HepG2 (cell line): ENCODE measurements around the gene KIF13A. TPM values are rescaled to one million over a fixed set of nuclear protein-coding genes. Genes with fewer than 3 reads are reported as not detected.
"Not testable (repeated sequence)": the region's sequence is repeated elsewhere in the genome, so short reads cannot be mapped to it uniquely, and the experiment has no call there.

Source experiments
- ATAC-seq: fragments of 200-7000 bp; cut with Tn5 transposase; 3 replicates; pipeline ENCODE4 v1.9.1; 2020; ENCODE audit warnings: mild to moderate bottlenecking, moderate library complexity
- BruUV-seq: library from RNA; stranded (reverse); fragments of 400-500 nt; replicated peaks from 2 replicates; lab custom pipeline; 2021; lab: Mats Ljungman, UMichigan
- CTCF ChIA-PET: fragments of 300-600 bp; formaldehyde crosslinking; extraction: SDS; loops from one replicate; lab custom pipeline; 2021; ENCODE audit warnings: low total read pairs, inconsistent platforms, low intra/inter-chr PET ratio; lab: Yijun Ruan, JAX
- POLR2A ChIA-PET: fragments of 350-600 bp; sonication (Branson Sonifier 250); formaldehyde crosslinking; loops from one replicate; lab custom pipeline; 2020; ENCODE audit warnings: antibody characterized with exemption, inconsistent platforms; lab: Yijun Ruan, JAX
- DNase-seq: peaks from one replicate; pipeline ENCODE4 v3.0.0-alpha.2; 2015; ENCODE audit warnings: low spot score
- FAIRE-seq: peaks from 3 replicates; lab custom pipeline; 2011; peaks lifted over from hg19 to GRCh38; lab: Jason Lieb, UNC
- H2AFZ ChIP-seq: one replicate; pipeline ENCODE4 v1.6.1; 2011; ENCODE audit warnings: low read length, inconsistent platforms
- H3K27ac ChIP-seq: fragments of 300-600 bp; 3 replicates; pipeline ENCODE4 v1.8.0; 2011; ENCODE audit warnings: mixed run types, mild to moderate bottlenecking, mixed read lengths, low read length, inconsistent platforms; ENCODE audit not compliant: insufficient read depth; ENCODE audit errors: extremely low read length
- H3K27me3 ChIP-seq, 2 experiments: fragments of 200-600 bp in 1 of 2; 2 replicates in 1 of 2; 3 replicates in 1 of 2; pipeline versions ENCODE4 v1.6.0 to v1.8.0; 2011; ENCODE audit warnings: low read length in 2 of 2, mild to moderate bottlenecking in 2 of 2, moderate library complexity in 2 of 2, inconsistent platforms in 1 of 2; ENCODE audit not compliant: insufficient read depth in 2 of 2, control insufficient read depth in 1 of 2
- H3K36me3 ChIP-seq, 2 experiments: fragments of 200-600 bp in 1 of 2; replicated peaks in 1 of 2; 2 replicates in 1 of 2; 3 replicates in 1 of 2; pipeline versions ENCODE4 v1.5.1 to v1.8.0; 2011; ENCODE audit warnings: low read length in 2 of 2, inconsistent platforms in 1 of 2; ENCODE audit not compliant: insufficient read depth in 2 of 2, control insufficient read depth in 1 of 2
- H3K4me1 ChIP-seq: 2 replicates; pipeline ENCODE4 v1.5.1; 2012; ENCODE audit warnings: low read length, inconsistent platforms; ENCODE audit not compliant: insufficient read depth
- H3K4me2 ChIP-seq: 2 replicates; pipeline ENCODE4 v1.6.0; 2011; ENCODE audit warnings: low read depth, low read length, inconsistent platforms
- H3K4me3 ChIP-seq, 3 experiments: fragments of 200-600 bp in 1 of 3; sonication (generic), shearing (Covaris generic) in 1 of 3; replicated peaks in 1 of 3; 2 replicates each; pipeline ENCODE4 v1.5.1; 2011 to 2016; ENCODE audit warnings: low read length in 3 of 3, inconsistent platforms in 2 of 3, low read depth in 2 of 3, mild to moderate bottlenecking in 2 of 3, control low read depth in 1 of 3, mixed read lengths in 1 of 3; ENCODE audit not compliant: insufficient read depth in 1 of 3
- H3K79me2 ChIP-seq: one replicate; pipeline ENCODE4 v1.6.1; 2011; ENCODE audit warnings: low read length, inconsistent platforms; ENCODE audit not compliant: insufficient read depth
- H3K9ac ChIP-seq: 2 replicates; pipeline ENCODE4 v1.6.0; 2011; ENCODE audit warnings: mild to moderate bottlenecking, low read depth, low read length, inconsistent platforms; ENCODE audit not compliant: insufficient read depth
- H3K9me3 ChIP-seq: 2 replicates; pipeline ENCODE4 v1.5.1; 2012; ENCODE audit warnings: mild to moderate bottlenecking, low read length
- H4K20me1 ChIP-seq: 2 replicates; pipeline ENCODE4 v1.6.0; 2011; ENCODE audit warnings: inconsistent platforms, mild to moderate bottlenecking, low read length, moderate library complexity; ENCODE audit not compliant: insufficient read depth
- CREB1 ChIP-seq, 2 experiments: fragments of 450-650 bp in 1 of 2; IDR thresholded peaks; 2 replicates each; pipeline ENCODE4 v1.6.1; 2016 to 2017; ENCODE audit warnings: control low read depth in 1 of 2, mild to moderate bottlenecking in 1 of 2, missing compliant biosample characterization in 1 of 2, missing genetic modification characterization in 1 of 2
- TBL1XR1 ChIP-seq: fragments of 150-350 bp; IDR thresholded peaks from 2 replicates; pipeline ENCODE4 v1.6.1; 2014; ENCODE audit warnings: borderline replicate concordance, low read length; ENCODE audit not compliant: partially characterized antibody
- TRIM24 ChIP-seq: sonication (generic); formaldehyde crosslinking; IDR thresholded peaks from 2 replicates; pipeline ENCODE4 v1.8.0; 2022; ENCODE audit warnings: mild to moderate bottlenecking, missing genetic modification reagents
- ZNF124 ChIP-seq: sonication (generic); formaldehyde crosslinking; IDR thresholded peaks from 2 replicates; pipeline ENCODE4 v1.4.0; 2020; ENCODE audit warnings: missing genetic modification reagents
- WGBS: methylation state at CpG from one replicate; pipeline ENCODE4 v1.1.6; 2017; ENCODE audit warnings: low lambda C conversion rate; 5-methylcytosine and 5-hydroxymethylcytosine counted together
- in situ Hi-C: cut with HindIII; loops from 2 replicates; pipeline ENCODE4 v1.10.0; 2017; ENCODE audit warnings: low pct_unique_long_range_greater_than_20kb; ENCODE audit not compliant: extremely low pct_ligation_motif_present
- intact Hi-C: fragments of 100-400 bp; cut with micrococcal nuclease; formaldehyde crosslinking; loops from one replicate; pipeline ENCODE4 v1.10.0; 2022; ENCODE audit not compliant: unreplicated experiment
- polyA plus RNA-seq, 8 experiments: library from polyadenylated mRNA; depleted of rRNA in 3 of 8; stranded (reverse) in 7 of 8; unstranded in 1 of 8; fragments of >200 nt; fragmentation: Illumina TruSeq in 4 of 8; extraction: Trizol in 4 of 8; gene quantifications; 2 replicates each; pipeline versions ENCODE4 v1.2.1 to v1.2.3, GENCODE V29; 2011 to 2016; ENCODE audit warnings: low read depth in 4 of 8, missing spikeins in 1 of 8, mixed read lengths in 1 of 8; ENCODE audit not compliant: insufficient read depth in 1 of 8
- total RNA-seq, 5 experiments: library from RNA; depleted of rRNA; stranded (reverse); fragments of >200 nt; fragmentation: Illumina TruSeq; extraction: Trizol; gene quantifications; 2 replicates each; pipeline ENCODE4 v1.2.3, GENCODE V29; 2016; ENCODE audit warnings: low read depth in 1 of 5
- TF ChIP-seq, protein P1 (sequence below): sonication (generic); formaldehyde crosslinking; IDR thresholded peaks from 2 replicates; pipeline ENCODE4 v1.4.0; 2020; ENCODE audit warnings: mild to moderate bottlenecking, missing genetic modification reagents
- TF ChIP-seq, protein P2 (sequence below): sonication (generic); formaldehyde crosslinking; IDR thresholded peaks from 2 replicates; pipeline ENCODE4 v1.5.0; 2020; ENCODE audit warnings: missing genetic modification reagents

The KIF13A gene
- total and polyA plus RNA-seq, 2 of the 13 experiments (the other 11 are each of a cell fraction or from before 2014, with no cell fraction given): 21.1 to 37.2 TPM

DNA sequence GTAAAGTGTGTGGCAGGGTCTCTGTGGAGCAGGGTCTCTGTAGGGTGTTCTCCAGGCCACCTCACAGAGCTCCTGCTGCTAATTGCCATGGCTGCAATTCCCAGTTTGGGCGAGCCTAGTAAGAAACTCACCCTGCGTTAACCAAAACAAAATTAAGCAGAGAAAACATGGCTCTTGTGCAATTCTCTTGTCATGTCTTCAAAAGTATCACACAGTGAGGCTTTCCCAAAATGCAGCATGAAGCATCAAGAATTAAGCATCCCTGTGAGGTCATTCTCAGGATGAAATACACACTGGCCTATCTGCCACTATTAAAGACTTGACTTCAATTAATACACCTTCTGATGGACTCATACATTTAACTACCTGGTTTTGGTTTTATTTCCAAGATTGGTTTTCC is 72.8 kb downstream of the KIF13A start (continued):
- no peak for TF ChIP-seq CREB1 (IDR thresholded peaks at IDR 0.05)
- TF ChIP-seq CREB1 (CRISPR knock-in tag; IDR thresholded peaks at IDR 0.05): no peak
- TF ChIP-seq, protein P1, sequence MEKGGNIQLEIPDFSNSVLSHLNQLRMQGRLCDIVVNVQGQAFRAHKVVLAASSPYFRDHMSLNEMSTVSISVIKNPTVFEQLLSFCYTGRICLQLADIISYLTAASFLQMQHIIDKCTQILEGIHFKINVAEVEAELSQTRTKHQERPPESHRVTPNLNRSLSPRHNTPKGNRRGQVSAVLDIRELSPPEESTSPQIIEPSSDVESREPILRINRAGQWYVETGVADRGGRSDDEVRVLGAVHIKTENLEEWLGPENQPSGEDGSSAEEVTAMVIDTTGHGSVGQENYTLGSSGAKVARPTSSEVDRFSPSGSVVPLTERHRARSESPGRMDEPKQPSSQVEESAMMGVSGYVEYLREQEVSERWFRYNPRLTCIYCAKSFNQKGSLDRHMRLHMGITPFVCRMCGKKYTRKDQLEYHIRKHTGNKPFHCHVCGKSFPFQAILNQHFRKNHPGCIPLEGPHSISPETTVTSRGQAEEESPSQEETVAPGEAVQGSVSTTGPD (CRISPR knock-in tag): no peak
- TF ChIP-seq, protein P2, sequence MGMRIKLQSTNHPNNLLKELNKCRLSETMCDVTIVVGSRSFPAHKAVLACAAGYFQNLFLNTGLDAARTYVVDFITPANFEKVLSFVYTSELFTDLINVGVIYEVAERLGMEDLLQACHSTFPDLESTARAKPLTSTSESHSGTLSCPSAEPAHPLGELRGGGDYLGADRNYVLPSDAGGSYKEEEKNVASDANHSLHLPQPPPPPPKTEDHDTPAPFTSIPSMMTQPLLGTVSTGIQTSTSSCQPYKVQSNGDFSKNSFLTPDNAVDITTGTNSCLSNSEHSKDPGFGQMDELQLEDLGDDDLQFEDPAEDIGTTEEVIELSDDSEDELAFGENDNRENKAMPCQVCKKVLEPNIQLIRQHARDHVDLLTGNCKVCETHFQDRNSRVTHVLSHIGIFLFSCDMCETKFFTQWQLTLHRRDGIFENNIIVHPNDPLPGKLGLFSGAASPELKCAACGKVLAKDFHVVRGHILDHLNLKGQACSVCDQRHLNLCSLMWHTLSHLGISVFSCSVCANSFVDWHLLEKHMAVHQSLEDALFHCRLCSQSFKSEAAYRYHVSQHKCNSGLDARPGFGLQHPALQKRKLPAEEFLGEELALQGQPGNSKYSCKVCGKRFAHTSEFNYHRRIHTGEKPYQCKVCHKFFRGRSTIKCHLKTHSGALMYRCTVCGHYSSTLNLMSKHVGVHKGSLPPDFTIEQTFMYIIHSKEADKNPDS (CRISPR knock-in tag): no peak

DNA sequence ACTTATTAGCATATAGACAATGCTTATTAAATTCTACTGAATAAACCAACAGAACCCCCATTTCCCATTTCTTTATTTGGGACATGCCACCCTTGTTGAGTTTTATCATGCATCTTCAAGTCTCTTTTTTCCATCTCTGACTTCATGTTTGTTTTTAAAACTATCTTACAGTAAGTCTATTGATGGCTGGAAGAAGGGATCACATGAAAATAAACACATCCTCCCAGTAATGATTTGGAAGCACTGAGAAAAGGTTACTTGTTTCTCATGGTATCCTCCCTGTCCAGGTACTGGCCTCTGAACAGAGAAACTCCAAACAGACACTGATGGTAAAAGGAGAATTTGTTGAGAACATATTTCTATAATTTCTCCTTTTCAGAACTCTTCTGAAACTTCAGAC is 74.9 kb downstream of the KIF13A start:
- Histone ChIP-seq H3K36me3 (no peaks in the 10 kb centered on the region), H3K4me3 (no peak overlapping the region), H3K79me2 (peaks cover 3% of the 10 kb centered on the region), H3K9ac (no peak overlapping the region), H3K27me3 (no peaks in the 10 kb centered on the region), H3K4me2 (no peak overlapping the region), H4K20me1 (no peaks in the 10 kb centered on the region), H3K9me3 (no peaks in the 10 kb centered on the region), H2AFZ (no peak overlapping the region), H3K27ac (no peak overlapping the region), H3K4me1 (peaks cover 17% of the 10 kb centered on the region)
- no peak for ATAC-seq
- intact Hi-C loops: no loop called here
- DNase-seq: no peak
- in situ Hi-C loops: no loop called here
- ChIA-PET CTCF (no interaction called here), POLR2A (no interaction called here)
- no TSS peak for BruUV-seq
- FAIRE-seq: no peak
- TF ChIP-seq TBL1XR1 (no peak), ZNF124 (CRISPR knock-in tag) (no peak), TRIM24 (no peak)

DNA sequence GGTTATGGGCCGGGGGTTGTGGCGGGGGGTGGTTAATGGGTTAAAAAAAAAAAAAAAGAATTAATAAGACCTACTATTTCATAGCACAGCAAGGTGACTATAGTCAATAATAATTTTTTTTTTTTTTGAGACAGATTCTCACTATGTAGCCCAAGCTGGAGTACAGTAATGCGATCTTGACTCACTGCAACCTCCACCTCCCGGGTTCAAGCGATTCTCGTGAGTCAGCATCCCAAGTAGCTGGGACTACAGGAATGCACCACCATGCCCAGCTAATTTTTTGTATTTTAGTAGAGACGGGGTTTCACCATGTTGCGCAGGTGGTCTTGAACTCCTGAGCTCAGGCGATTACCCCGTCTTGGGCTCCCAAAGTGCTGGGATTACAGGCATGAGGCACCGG is 75.8 kb downstream of the KIF13A start:
- POLR2A ChIA-PET, BruUV-seq: not testable (repeated sequence)

More for the DNA sequence above, 75.8 kb downstream of the KIF13A start:
- H3K79me2 ChIP-seq, H3K4me2 ChIP-seq, H4K20me1 ChIP-seq, H3K27me3 ChIP-seq, H3K36me3 ChIP-seq, H3K9ac ChIP-seq, intact Hi-C loops, H3K4me3 ChIP-seq, H2AFZ ChIP-seq, CTCF ChIA-PET, DNase-seq, FAIRE-seq, in situ Hi-C loops, H3K9me3 ChIP-seq, H3K27ac ChIP-seq, ATAC-seq: not testable (repeated sequence)
- H3K4me1 ChIP-seq: peaks cover 19% of the 10 kb centered on the region
- 94% methylated on average over 11 of the region's 11 CpGs for WGBS
